B cell (primary cell): ENCODE data around the gene RBM23. TPM values are rescaled to one million over a fixed set of nuclear protein-coding genes. Genes with fewer than 3 reads are reported as not detected.

Source experiments
- ATAC-seq: fragments of 200-7000 bp; cut with Tn5 transposase; one replicate; pipeline ENCODE4 v1.10.0; 2021; ENCODE audit warnings: low read depth, mild to moderate bottlenecking, moderate number of reproducible peaks, moderate library complexity
- CTCF ChIA-PET: fragments of 350-600 bp; sonication (Branson Sonifier 250); formaldehyde crosslinking; loops from one replicate; lab custom pipeline; 2021; ENCODE audit warnings: antibody characterized with exemption, inconsistent platforms; lab: Charles Lee
- POLR2A ChIA-PET: fragments of 350-600 bp; sonication (Branson Sonifier 250); formaldehyde crosslinking; loops from one replicate; lab custom pipeline; 2021; ENCODE audit warnings: antibody characterized with exemption; lab: Charles Lee
- DNase-seq: peaks from one replicate; pipeline ENCODE4 v3.0.0; 2013
- H2AFZ ChIP-seq: 2 replicates; pipeline ENCODE4 v1.6.1; 2012; ENCODE audit warnings: mild to moderate bottlenecking, low read depth, low read length; ENCODE audit not compliant: insufficient read depth, poor library complexity, severe bottlenecking
- H3K27ac ChIP-seq, 2 donors: 1 replicate in 1 of 2; 2 replicates in 1 of 2; pipeline ENCODE4 v1.5.1; 2012 to 2013; ENCODE audit warnings: low read length in 2 of 2, mild to moderate bottlenecking in 2 of 2, moderate library complexity in 1 of 2
- H3K27me3 ChIP-seq, 4 experiments: fragments of 200-600 bp in 1 of 4; sonication (generic) in 1 of 4; replicated peaks in 1 of 4; 1 replicate in 2 of 4; 2 replicates in 2 of 4; pipeline versions ENCODE4 v1.6.1 to v1.7.0; 2013 to 2016; ENCODE audit warnings: low read length in 3 of 4, mild to moderate bottlenecking in 2 of 4, mixed read lengths in 1 of 4, moderate library complexity in 1 of 4; ENCODE audit not compliant: insufficient read depth in 4 of 4, control insufficient read depth in 3 of 4; ENCODE audit errors: control extremely low read depth in 1 of 4
- H3K36me3 ChIP-seq, 2 experiments: replicated peaks in 1 of 2; 1 replicate in 1 of 2; 2 replicates in 1 of 2; pipeline versions ENCODE4 v1.6.1 to v1.7.1; 2013; ENCODE audit warnings: low read length in 1 of 2; ENCODE audit not compliant: insufficient read depth in 2 of 2, control insufficient read depth in 1 of 2; ENCODE audit errors: control extremely low read depth in 1 of 2, extremely low read depth in 1 of 2
- H3K4me1 ChIP-seq, 2 donors: fragments of 200-600 bp in 1 of 2; sonication (generic) in 1 of 2; 1 replicate in 1 of 2; 2 replicates in 1 of 2; pipeline versions ENCODE4 v1.5.1 to v1.6.1; 2013 to 2017; ENCODE audit warnings: low read length in 2 of 2; ENCODE audit not compliant: control insufficient read depth in 2 of 2, insufficient read depth in 2 of 2
- H3K4me2 ChIP-seq: replicated peaks from 2 replicates; pipeline ENCODE3; 2012; ENCODE audit warnings: mild to moderate bottlenecking, low read depth, low read length; ENCODE audit not compliant: poor library complexity, severe bottlenecking
- H3K4me3 ChIP-seq, 5 experiments: fragments of 200-600 bp in 1 of 5; sonication (generic) in 1 of 5; 1 replicate in 3 of 5; 2 replicates in 2 of 5; pipeline versions ENCODE4 v1.5.1 to v1.7.0; 2011 to 2016; ENCODE audit warnings: low read length in 4 of 5, mild to moderate bottlenecking in 4 of 5, low read depth in 2 of 5, control low read depth in 1 of 5, moderate library complexity in 1 of 5; ENCODE audit not compliant: insufficient read depth in 1 of 5; ENCODE audit errors: control extremely low read depth in 1 of 5, extremely low read depth in 1 of 5
- H3K79me2 ChIP-seq: fragments of 200-600 bp; sonication (generic); one replicate; pipeline ENCODE4 v1.6.0; 2016; ENCODE audit warnings: low read length; ENCODE audit not compliant: control insufficient read depth, insufficient read depth
- H3K9ac ChIP-seq: fragments of 200-600 bp; sonication (generic); 2 replicates; pipeline ENCODE4 v1.6.1; 2017; ENCODE audit warnings: mild to moderate bottlenecking, low read length, moderate library complexity
- H3K9me3 ChIP-seq, 3 donors: one replicate each; pipeline versions ENCODE4 v1.6.1 to v1.7.1; 2013; ENCODE audit warnings: low read length in 2 of 3; ENCODE audit not compliant: control insufficient read depth in 2 of 3, insufficient read depth in 1 of 3; ENCODE audit errors: control extremely low read depth in 1 of 3
- H4K20me1 ChIP-seq: 2 replicates; pipeline ENCODE4 v1.6.0; 2012; ENCODE audit warnings: mild to moderate bottlenecking, low read length; ENCODE audit not compliant: insufficient read depth, control insufficient read depth, poor library complexity, severe bottlenecking
- H3K27ac Mint-ChIP-seq: one replicate; pipeline ENCODE4 v1.8.0; 2021; ENCODE audit warnings: mixed read lengths
- H3K27me3 Mint-ChIP-seq: one replicate; pipeline ENCODE4 v1.8.0; 2021; ENCODE audit warnings: mixed read lengths
- H3K4me1 Mint-ChIP-seq: one replicate; pipeline ENCODE4 v1.8.0; 2021; ENCODE audit warnings: mixed read lengths
- H3K4me3 Mint-ChIP-seq: one replicate; pipeline ENCODE4 v1.8.0; 2021; ENCODE audit warnings: mixed read lengths
- H3K9me3 Mint-ChIP-seq: one replicate; pipeline ENCODE4 v1.8.0; 2022; ENCODE audit warnings: mixed read lengths; ENCODE audit not compliant: insufficient read depth
- CTCF ChIP-seq: fragments of 200-600 bp; IDR thresholded peaks from one replicate; pipeline ENCODE4 v1.8.0; 2022; ENCODE audit warnings: antibody characterized with exemption, mild to moderate bottlenecking
- EZH2 ChIP-seq: IDR thresholded peaks from 2 replicates; pipeline ENCODE4 v1.6.1; 2012; ENCODE audit warnings: borderline replicate concordance, low read depth, mild to moderate bottlenecking, moderate library complexity, low read length; ENCODE audit not compliant: insufficient read depth, poor library complexity, severe bottlenecking
- WGBS: methylation state at CpG from one replicate; pipeline ENCODE4 v1.1.5; 2013; ENCODE audit warnings: missing lambda C conversion rate; ENCODE audit not compliant: insufficient coverage; 5-methylcytosine and 5-hydroxymethylcytosine counted together
- intact Hi-C: fragments of 100-400 bp; cut with micrococcal nuclease; formaldehyde crosslinking; loops from one replicate; pipeline ENCODE4 v1.10.0; 2022
- polyA plus RNA-seq: library from polyadenylated mRNA; depleted of rRNA; stranded (reverse); fragments of >200 nt; gene quantifications from 2 replicates; pipeline ENCODE4 v1.2.3, GENCODE V29; 2012
- small RNA-seq: library from RNA; depleted of rRNA; stranded (forward); fragments of <200 nt; gene quantifications from one replicate; pipeline ENCODE3, GENCODE V24; 2012; ENCODE audit warnings: low replicate concordance, low read depth; ENCODE audit not compliant: insufficient read length
- total RNA-seq, 2 donors: library from RNA; stranded (reverse); fragments of 120-200 nt in 1 of 2; gene quantifications; 1 replicate in 1 of 2; 2 replicates in 1 of 2; pipeline versions ENCODE4 v1.2.3 to v1.2.4, GENCODE V29; 2013 to 2022

Gene RBM23
- total and polyA plus RNA-seq, 2 donors (not counting 1 experiment from before 2014, with no cell fraction given), result 60.7 to 165 TPM

- no peak overlapping the region for H3K4me3 Mint-ChIP-seq
- TF ChIP-seq CTCF (no peak), EZH2 (no peak)
- H3K4me1 ChIP-seq, result no peaks in the 10 kb centered on the region
- H3K27ac ChIP-seq, result no peak overlapping the region
- H3K4me1 Mint-ChIP-seq, result no peaks in the 10 kb centered on the region
- no peak overlapping the region for H3K9ac ChIP-seq
- H3K27me3 ChIP-seq, result peaks cover 0 to 21% (median under 1%) of the 10 kb centered on the region in 4 experiments
- H3K4me3 ChIP-seq, result no peak overlapping the region
- no peaks in the 10 kb centered on the region for H3K9me3 Mint-ChIP-seq
- H3K36me3 ChIP-seq, result no peaks in the 10 kb centered on the region
- intact Hi-C loops, result no loop called here
- 88% methylated on average over 17 of the region's 22 CpGs for WGBS
- no peak for DNase-seq
- no peak overlapping the region for H2AFZ ChIP-seq
- H3K9me3 ChIP-seq, result no peaks in the 10 kb centered on the region
- H3K4me2 ChIP-seq, result no peak overlapping the region
- no peak overlapping the region for H3K27ac Mint-ChIP-seq
- no peaks in the 10 kb centered on the region for H3K79me2 ChIP-seq
- ChIA-PET CTCF (interaction anchor here (1.2 kb wide), 2 partner anchors 8 to 25 kb away, joined by 3 to 4 read pairs; no protein-coding TSS in a partner anchor), POLR2A (interaction anchor here (0.6 to 0.7 kb wide), 2 partner anchors 50 to 54 kb away, joined by 7 to 12 read pairs; no protein-coding TSS in a partner anchor)
- H4K20me1 ChIP-seq, result no peaks in the 10 kb centered on the region
- ATAC-seq, result no peak
- peaks cover 10% of the 10 kb centered on the region for H3K27me3 Mint-ChIP-seq
These were observed 74.5 kb downstream of the RBM23 start for GRCh38 chr14:22844221-22845102.

Small RNA genes within 50 kb of the gene (small RNA-seq; reads per million reads assigned to genes)
- not detected for gene RF00019

Other genes starting within 250 kb of the RBM23 start
- 186 and 201 TPM in 2 replicates for gene OXA1L, start 152.5 kb downstream of the RBM23 start, total RNA-seq
- gene OXA1L, start 152.5 kb downstream of the RBM23 start, polyA plus RNA-seq, result 147 and 150 TPM in 2 replicates
- gene SLC7A7, start 103.7 kb downstream of the RBM23 start, total RNA-seq, result 50.0 and 59.5 TPM in 2 replicates
- gene SLC7A7, start 103.7 kb downstream of the RBM23 start, polyA plus RNA-seq, result 18.7 and 33.4 TPM in 2 replicates
- gene MRPL52, start 89.3 kb downstream of the RBM23 start, total RNA-seq, result 91.6 and 93.0 TPM in 2 replicates
- 26.0 and 37.4 TPM in 2 replicates for gene MRPL52, start 89.3 kb downstream of the RBM23 start, polyA plus RNA-seq
- gene MMP14, start 82.6 kb downstream of the RBM23 start, total RNA-seq, result 3.5 and 5.2 TPM in 2 replicates
- 1.0 and 2.2 TPM in 2 replicates for gene MMP14, start 82.6 kb downstream of the RBM23 start, polyA plus RNA-seq
- 99.7 and 104 TPM in 2 replicates for gene LRP10, start 47.4 kb downstream of the RBM23 start, total RNA-seq
- 79.2 and 120 TPM in 2 replicates for gene LRP10, start 47.4 kb downstream of the RBM23 start, polyA plus RNA-seq
- gene REM2, start 35.9 kb downstream of the RBM23 start, total RNA-seq, result 5.5 and 5.6 TPM in 2 replicates
- 12.9 and 21.7 TPM in 2 replicates for gene REM2, start 35.9 kb downstream of the RBM23 start, polyA plus RNA-seq
- 38.8 and 48.6 TPM in 2 replicates for gene PRMT5, start 10.2 kb upstream of the RBM23 start, total RNA-seq
- 44.0 and 50.4 TPM in 2 replicates for gene PRMT5, start 10.2 kb upstream of the RBM23 start, polyA plus RNA-seq
- 33.1 and 39.3 TPM in 2 replicates for gene HAUS4, start 37.9 kb upstream of the RBM23 start, total RNA-seq
- gene HAUS4, start 37.9 kb upstream of the RBM23 start, polyA plus RNA-seq, result 28.4 and 33.6 TPM in 2 replicates
- gene AJUBA, start 63.4 kb upstream of the RBM23 start, total RNA-seq, result 0.83 and 1.6 TPM in 2 replicates
- 0.14 TPM in 1 of 2 replicates, not detected in the other for gene AJUBA, start 63.4 kb upstream of the RBM23 start, polyA plus RNA-seq
- 17.9 and 19.4 TPM in 2 replicates for gene C14orf93, start 91.0 kb upstream of the RBM23 start, total RNA-seq
- 26.8 and 29.4 TPM in 2 replicates for gene C14orf93, start 91.0 kb upstream of the RBM23 start, polyA plus RNA-seq
- 29.0 and 31.9 TPM in 2 replicates for gene PSMB5, start 115.8 kb upstream of the RBM23 start, total RNA-seq
- gene PSMB5, start 115.8 kb upstream of the RBM23 start, polyA plus RNA-seq, result 10.7 and 16.5 TPM in 2 replicates
- not detected in 2 replicates for gene PSMB11, start 123.1 kb upstream of the RBM23 start, total RNA-seq
- not detected in 2 replicates for gene PSMB11, start 123.1 kb upstream of the RBM23 start, polyA plus RNA-seq
- gene CDH24, start 138.4 kb upstream of the RBM23 start, total RNA-seq, result 0.96 and 1.2 TPM in 2 replicates
- 1.0 and 2.1 TPM in 2 replicates for gene CDH24, start 138.4 kb upstream of the RBM23 start, polyA plus RNA-seq
- 359 and 364 TPM in 2 replicates for gene ACIN1, start 176.0 kb upstream of the RBM23 start, total RNA-seq
- 178 and 228 TPM in 2 replicates for gene ACIN1, start 176.0 kb upstream of the RBM23 start, polyA plus RNA-seq
- 30.6 and 38.5 TPM in 2 replicates for gene C14orf119, start 176.4 kb upstream of the RBM23 start, total RNA-seq
- 6.6 and 12.2 TPM in 2 replicates for gene C14orf119, start 176.4 kb upstream of the RBM23 start, polyA plus RNA-seq
- not detected in 2 replicates for gene CIROP, start 185.8 kb upstream of the RBM23 start, total RNA-seq
- gene CIROP, start 185.8 kb upstream of the RBM23 start, polyA plus RNA-seq, result not detected in 2 replicates
- gene CEBPE, start 200.1 kb upstream of the RBM23 start, total RNA-seq, result 0.37 TPM in 1 of 2 replicates, not detected in the other
- gene CEBPE, start 200.1 kb upstream of the RBM23 start, polyA plus RNA-seq, result 0.26 and 0.45 TPM in 2 replicates